Hepatocyte (in vitro differentiated cells): ENCODE results near the gene NRF1. TPM values are rescaled to one million over a fixed set of nuclear protein-coding genes. Genes with fewer than 3 reads are reported as not detected.

ENCODE experiments used
- DNase-seq: peaks from one replicate; pipeline ENCODE4 v3.0.0-alpha.2; 2016; ENCODE audit warnings: low spot score
- H2AFZ ChIP-seq: fragments of 200-600 bp; sonication (generic); 2 replicates; pipeline ENCODE4 v1.6.0; 2016; ENCODE audit warnings: antibody characterized with exemption, mild to moderate bottlenecking
- H3K27ac ChIP-seq: fragments of 200-600 bp; sonication (generic); 2 replicates; pipeline ENCODE4 v1.5.1; 2016; ENCODE audit warnings: mild to moderate bottlenecking
- H3K27me3 ChIP-seq: fragments of 200-600 bp; sonication (generic); 2 replicates; pipeline ENCODE4 v1.6.1; 2016
- H3K36me3 ChIP-seq: fragments of 200-600 bp; sonication (generic); replicated peaks from 2 replicates; pipeline ENCODE4 v1.5.1; 2016; ENCODE audit warnings: low read depth; ENCODE audit not compliant: insufficient read depth
- H3K4me1 ChIP-seq: fragments of 200-600 bp; sonication (generic); 2 replicates; pipeline ENCODE4 v1.5.1; 2016; ENCODE audit warnings: mild to moderate bottlenecking, moderate library complexity; ENCODE audit not compliant: insufficient read depth
- H3K4me2 ChIP-seq: fragments of 200-600 bp; sonication (generic); 2 replicates; pipeline ENCODE4 v1.6.0; 2016
- H3K4me3 ChIP-seq: fragments of 200-600 bp; sonication (generic); 2 replicates; pipeline ENCODE4 v1.5.1; 2016; ENCODE audit warnings: mild to moderate bottlenecking
- H3K79me2 ChIP-seq: fragments of 200-600 bp; sonication (generic); 2 replicates; pipeline ENCODE4 v1.6.0; 2017; ENCODE audit warnings: mild to moderate bottlenecking
- H3K9me2 ChIP-seq: fragments of 200-600 bp; sonication (generic); replicated peaks from 2 replicates; pipeline ENCODE4 v1.6.0; 2017; ENCODE audit warnings: mild to moderate bottlenecking; ENCODE audit not compliant: insufficient read depth
- H3K9me3 ChIP-seq: fragments of 200-600 bp; sonication (generic); 2 replicates; pipeline ENCODE4 v1.5.1; 2016; ENCODE audit warnings: low read depth, mild to moderate bottlenecking
- H4K20me1 ChIP-seq: fragments of 200-600 bp; sonication (generic); 2 replicates; pipeline ENCODE4 v1.6.0; 2016; ENCODE audit warnings: mild to moderate bottlenecking; ENCODE audit not compliant: insufficient read depth, poor library complexity, severe bottlenecking
- CTCF ChIP-seq: fragments of 200-600 bp; sonication (generic); IDR thresholded peaks from 2 replicates; pipeline ENCODE4 v1.5.1; 2016; ENCODE audit warnings: antibody characterized with exemption, mild to moderate bottlenecking; ENCODE audit not compliant: poor library complexity
- EZH2 ChIP-seq: fragments of 200-600 bp; sonication (generic); IDR thresholded peaks from 2 replicates; pipeline ENCODE4 v1.6.1; 2016; ENCODE audit warnings: antibody characterized with exemption, mild to moderate bottlenecking, borderline replicate concordance
- EZH2phosphoT487 ChIP-seq: fragments of 200-600 bp; sonication (generic); IDR thresholded peaks from one replicate; pipeline ENCODE4 v1.6.1; 2018; ENCODE audit warnings: antibody characterized with exemption, mild to moderate bottlenecking, low read depth, moderate library complexity; ENCODE audit not compliant: unreplicated experiment, severe bottlenecking
- WGBS: methylation state at CpG from one replicate; pipeline ENCODE4 v1.1.6; 2016; ENCODE audit warnings: low lambda C conversion rate; ENCODE audit errors: missing lambda C conversion rate; 5-methylcytosine and 5-hydroxymethylcytosine counted together
- polyA plus RNA-seq: library from polyadenylated mRNA; unstranded; fragments of >200 nt; fragmentation: Nextera tagmentation; extraction: Ambion mirVana; gene quantifications from 2 replicates; pipeline ENCODE4 v1.2.1, GENCODE V29; 2016
- total RNA-seq: library from RNA; depleted of rRNA; stranded (reverse); fragments of >200 nt; gene quantifications from 2 replicates; pipeline ENCODE4 v1.2.3, GENCODE V29; 2014

The NRF1 gene
- total and polyA plus RNA-seq, 2 experiments from 2014 or later, result 11.2 to 12.0 TPM

GRCh38 chr7:129798616-129799349, 187.3 kb downstream of the NRF1 start:
- 96% methylated on average over 16 of the region's 16 CpGs for WGBS
- no peak overlapping the region for H3K27ac ChIP-seq
- no peak for TF ChIP-seq CTCF
- no peak for TF ChIP-seq EZH2
- no peak for TF ChIP-seq EZH2phosphoT487
- no peak overlapping the region for H2AFZ ChIP-seq
- H3K27me3 ChIP-seq, result no peaks in the 10 kb centered on the region
- H3K4me3 ChIP-seq, result no peak overlapping the region
- no peaks in the 10 kb centered on the region for H4K20me1 ChIP-seq
- H3K4me1 ChIP-seq, result no peaks in the 10 kb centered on the region
- no peaks in the 10 kb centered on the region for H3K79me2 ChIP-seq
- H3K4me2 ChIP-seq, result no peak overlapping the region
- no peaks in the 10 kb centered on the region for H3K36me3 ChIP-seq
- no peaks in the 10 kb centered on the region for H3K9me2 ChIP-seq
- no peaks in the 10 kb centered on the region for H3K9me3 ChIP-seq
- no peak for DNase-seq

GRCh38 chr7:129799350-129799955, 187.9 kb downstream of the NRF1 start:
- Histone ChIP-seq H3K27ac (no peak overlapping the region), H3K36me3 (no peaks in the 10 kb centered on the region), H3K4me3 (no peak overlapping the region), H2AFZ (no peak overlapping the region), H3K9me2 (no peaks in the 10 kb centered on the region), H3K4me1 (no peaks in the 10 kb centered on the region), H3K79me2 (no peaks in the 10 kb centered on the region), H4K20me1 (no peaks in the 10 kb centered on the region), H3K9me3 (no peaks in the 10 kb centered on the region), H3K4me2 (no peak overlapping the region), H3K27me3 (no peaks in the 10 kb centered on the region)
- 81% methylated on average over 13 of the region's 13 CpGs for WGBS
- DNase-seq, result no peak
- TF ChIP-seq EZH2 (no peak), CTCF (no peak), EZH2phosphoT487 (no peak)

GRCh38 chr7:129800901-129801300, 189.4 kb downstream of the NRF1 start:
- no peak overlapping the region for H3K4me3 ChIP-seq
- no peaks in the 10 kb centered on the region for H3K79me2 ChIP-seq
- H3K9me3 ChIP-seq, result no peaks in the 10 kb centered on the region
- H3K4me1 ChIP-seq, result no peaks in the 10 kb centered on the region
- no peaks in the 10 kb centered on the region for H4K20me1 ChIP-seq
- no peaks in the 10 kb centered on the region for H3K27me3 ChIP-seq
- H3K4me2 ChIP-seq, result no peak overlapping the region
- no peaks in the 10 kb centered on the region for H3K9me2 ChIP-seq
- no peak overlapping the region for H2AFZ ChIP-seq
- no peak overlapping the region for H3K27ac ChIP-seq
- 86% methylated on average over 7 of the region's 7 CpGs for WGBS
- H3K36me3 ChIP-seq, result no peaks in the 10 kb centered on the region
- TF ChIP-seq EZH2 (no peak), CTCF (no peak), EZH2phosphoT487 (no peak)
- no peak for DNase-seq
